Measurements from ENCODE around the gene SLC35G3. TPM values are rescaled to one million over a fixed set of nuclear protein-coding genes. Genes with fewer than 3 reads are reported as not detected.

SLC35G3 gene
- total and polyA plus RNA-seq, 2 of the 13 experiments (the other 11 are each of a cell fraction or from before 2014, with no cell fraction given) = not detected

- TF ChIP-seq, protein P1, sequence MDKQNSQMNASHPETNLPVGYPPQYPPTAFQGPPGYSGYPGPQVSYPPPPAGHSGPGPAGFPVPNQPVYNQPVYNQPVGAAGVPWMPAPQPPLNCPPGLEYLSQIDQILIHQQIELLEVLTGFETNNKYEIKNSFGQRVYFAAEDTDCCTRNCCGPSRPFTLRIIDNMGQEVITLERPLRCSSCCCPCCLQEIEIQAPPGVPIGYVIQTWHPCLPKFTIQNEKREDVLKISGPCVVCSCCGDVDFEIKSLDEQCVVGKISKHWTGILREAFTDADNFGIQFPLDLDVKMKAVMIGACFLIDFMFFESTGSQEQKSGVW (CRISPR knock-in tag; IDR thresholded peaks at IDR 0.05; ENCODE audit: borderline replicate concordance) = no peak
- TF ChIP-seq AGO2 (optimal IDR thresholded peaks at IDR 0.05; ENCODE audit: low read depth, low read length) = no peak
- TF ChIP-seq ZNF776 (CRISPR knock-in tag; IDR thresholded peaks at IDR 0.05) = no peak
- no peak for TF ChIP-seq MXD4 (CRISPR knock-in tag; IDR thresholded peaks at IDR 0.05)
- peak; percentile 92 for TF ChIP-seq DRAP1 (CRISPR knock-in tag; IDR thresholded peaks at IDR 0.05)
- no peak for TF ChIP-seq SNAPC2 (CRISPR knock-in tag; IDR thresholded peaks at IDR 0.05)
- no peak for TF ChIP-seq ZNF33A (CRISPR knock-in tag; IDR thresholded peaks at IDR 0.05; ENCODE audit: borderline replicate concordance)
- no peak for TF ChIP-seq EZH2 (conservative IDR thresholded peaks at IDR 0.05; ENCODE audit: low read depth, low read length)
- TF ChIP-seq GATAD2A (CRISPR knock-in tag; IDR thresholded peaks at IDR 0.05) = no peak
- no peak for TF ChIP-seq KLF15 (CRISPR knock-in tag; IDR thresholded peaks at IDR 0.05; ENCODE audit: borderline replicate concordance)
- peak in 1 of 2 experiments; percentile 18; a peak in 1 of 4 replicates for TF ChIP-seq HMGXB4 (CRISPR knock-in tag; IDR thresholded peaks at IDR 0.05; ENCODE audit: borderline replicate concordance in 1 of 2, low read depth in 1 of 2)
- TF ChIP-seq, protein P2, sequence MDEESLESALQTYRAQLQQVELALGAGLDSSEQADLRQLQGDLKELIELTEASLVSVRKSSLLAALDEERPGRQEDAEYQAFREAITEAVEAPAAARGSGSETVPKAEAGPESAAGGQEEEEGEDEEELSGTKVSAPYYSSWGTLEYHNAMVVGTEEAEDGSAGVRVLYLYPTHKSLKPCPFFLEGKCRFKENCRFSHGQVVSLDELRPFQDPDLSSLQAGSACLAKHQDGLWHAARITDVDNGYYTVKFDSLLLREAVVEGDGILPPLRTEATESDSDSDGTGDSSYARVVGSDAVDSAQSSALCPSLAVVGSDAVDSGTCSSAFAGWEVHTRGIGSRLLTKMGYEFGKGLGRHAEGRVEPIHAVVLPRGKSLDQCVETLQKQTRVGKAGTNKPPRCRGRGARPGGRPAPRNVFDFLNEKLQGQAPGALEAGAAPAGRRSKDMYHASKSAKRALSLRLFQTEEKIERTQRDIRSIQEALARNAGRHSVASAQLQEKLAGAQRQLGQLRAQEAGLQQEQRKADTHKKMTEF (CRISPR knock-in tag; IDR thresholded peaks at IDR 0.05) = no peak
- TF ChIP-seq HNF4A (CRISPR knock-in tag; IDR thresholded peaks at IDR 0.05) = no peak
- peak; percentile 88 for TF ChIP-seq NFYB (CRISPR knock-in tag; IDR thresholded peaks at IDR 0.05)
- TF ChIP-seq ZNF44 (CRISPR knock-in tag; IDR thresholded peaks at IDR 0.05) = no peak
- TF ChIP-seq, protein P3, sequence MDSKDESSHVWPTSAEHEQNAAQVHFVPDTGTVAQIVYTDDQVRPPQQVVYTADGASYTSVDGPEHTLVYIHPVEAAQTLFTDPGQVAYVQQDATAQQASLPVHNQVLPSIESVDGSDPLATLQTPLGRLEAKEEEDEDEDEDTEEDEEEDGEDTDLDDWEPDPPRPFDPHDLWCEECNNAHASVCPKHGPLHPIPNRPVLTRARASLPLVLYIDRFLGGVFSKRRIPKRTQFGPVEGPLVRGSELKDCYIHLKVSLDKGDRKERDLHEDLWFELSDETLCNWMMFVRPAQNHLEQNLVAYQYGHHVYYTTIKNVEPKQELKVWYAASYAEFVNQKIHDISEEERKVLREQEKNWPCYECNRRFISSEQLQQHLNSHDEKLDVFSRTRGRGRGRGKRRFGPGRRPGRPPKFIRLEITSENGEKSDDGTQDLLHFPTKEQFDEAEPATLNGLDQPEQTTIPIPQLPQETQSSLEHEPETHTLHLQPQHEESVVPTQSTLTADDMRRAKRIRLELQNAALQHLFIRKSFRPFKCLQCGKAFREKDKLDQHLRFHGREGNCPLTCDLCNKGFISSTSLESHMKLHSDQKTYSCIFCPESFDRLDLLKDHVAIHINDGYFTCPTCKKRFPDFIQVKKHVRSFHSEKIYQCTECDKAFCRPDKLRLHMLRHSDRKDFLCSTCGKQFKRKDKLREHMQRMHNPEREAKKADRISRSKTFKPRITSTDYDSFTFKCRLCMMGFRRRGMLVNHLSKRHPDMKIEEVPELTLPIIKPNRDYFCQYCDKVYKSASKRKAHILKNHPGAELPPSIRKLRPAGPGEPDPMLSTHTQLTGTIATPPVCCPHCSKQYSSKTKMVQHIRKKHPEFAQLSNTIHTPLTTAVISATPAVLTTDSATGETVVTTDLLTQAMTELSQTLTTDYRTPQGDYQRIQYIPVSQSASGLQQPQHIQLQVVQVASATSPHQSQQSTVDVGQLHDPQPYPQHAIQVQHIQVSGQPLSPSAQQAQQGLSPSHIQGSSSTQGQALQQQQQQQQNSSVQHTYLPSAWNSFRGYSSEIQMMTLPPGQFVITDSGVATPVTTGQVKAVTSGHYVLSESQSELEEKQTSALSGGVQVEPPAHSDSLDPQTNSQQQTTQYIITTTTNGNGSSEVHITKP (CRISPR knock-in tag; IDR thresholded peaks at IDR 0.05; ENCODE audit: low read depth) = no peak
Measured at GRCh38 chr17:35242805-35243560, 48.8 kb upstream of the SLC35G3 start, which contains the start of gene SLFN5 (continued).
